KG1 (cell line): ENCODE data around the gene OAS3.
"Not testable (repeated sequence)": the region's sequence is repeated elsewhere in the genome, so short reads cannot be mapped to it uniquely, and the experiment has no call there.

Experiments used
- DNase-seq: peaks from one replicate; lab custom pipeline; 2025; lab: John Stamatoyannopoulos, UW

The OAS3 gene

DNA sequence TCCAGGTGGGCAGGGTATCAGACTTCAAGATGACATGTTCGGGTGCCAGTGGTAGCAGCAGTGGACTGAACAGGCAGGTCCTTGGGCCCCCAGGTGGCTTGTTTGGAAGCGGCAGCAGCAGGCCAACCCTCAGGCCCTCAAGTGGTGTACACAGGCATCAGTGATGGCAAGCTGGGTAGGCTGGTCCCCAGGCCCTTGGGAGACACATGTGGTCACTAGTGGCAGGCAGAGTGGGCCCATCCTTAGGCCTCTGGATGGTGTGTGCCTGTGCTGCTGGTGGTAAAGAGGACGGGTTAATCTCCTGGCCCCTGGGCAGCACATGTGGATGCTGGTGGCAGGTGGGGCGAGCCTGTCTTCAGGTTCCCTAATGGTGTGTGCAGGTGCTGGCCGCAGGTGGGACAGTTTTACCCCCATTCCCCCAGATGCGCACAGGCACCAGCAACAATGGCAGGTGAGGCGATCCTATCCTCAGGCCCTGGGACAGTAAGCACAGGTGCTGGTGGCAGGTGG is 48.1 kb downstream of the OAS3 start:
- no peak for DNase-seq

- DNase-seq, result no peak
Measured at GRCh38 chr12:112987561-112987960, 49.3 kb downstream of the OAS3 start.

DNA sequence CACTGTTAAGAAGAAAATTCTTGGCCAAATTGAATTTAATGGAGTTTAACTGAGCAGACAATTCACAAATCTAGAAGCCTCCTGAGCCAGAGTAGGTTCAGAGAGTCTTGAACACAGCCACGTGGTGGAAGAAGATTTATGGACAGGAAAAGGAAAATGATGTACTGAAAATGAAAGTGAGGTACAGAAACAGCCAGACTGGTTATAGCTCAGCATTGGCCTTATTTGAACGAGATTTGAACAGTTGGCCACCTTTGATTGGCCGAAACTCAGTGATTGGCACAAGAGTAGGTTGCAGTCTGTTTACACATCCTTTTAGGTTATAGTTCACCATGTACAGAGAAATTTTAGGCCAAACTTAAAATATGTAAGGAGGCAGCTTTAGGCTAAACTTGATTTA is 50.0 kb downstream of the OAS3 start:
- no peak for DNase-seq

- not testable (repeated sequence) for DNase-seq
Measured at GRCh38 chr12:112988823-112989385, 50.6 kb downstream of the OAS3 start.

DNA sequence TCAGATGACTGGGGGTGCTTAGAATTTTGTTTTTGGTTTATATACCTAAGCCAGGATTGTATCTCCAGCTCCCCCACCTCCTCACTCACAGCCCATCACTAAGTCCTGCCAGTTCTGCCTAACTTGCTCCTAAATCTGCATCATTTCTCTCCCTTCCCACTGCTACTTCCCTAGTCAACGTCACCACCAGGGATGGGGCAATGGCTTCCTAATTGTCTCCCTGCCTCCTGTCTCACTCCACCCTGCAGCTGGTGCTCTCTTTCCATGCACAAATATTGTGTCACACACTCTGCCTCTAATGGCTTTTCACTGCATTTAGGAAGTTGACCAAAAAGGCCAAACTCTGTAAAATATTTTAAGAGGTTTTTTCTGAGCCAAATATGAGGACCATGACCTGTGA is 51.5 kb downstream of the OAS3 start:
- no peak for DNase-seq

- DNase-seq, result no peak
Measured at GRCh38 chr12:112992541-112993398, 54.5 kb downstream of the OAS3 start.

GRCh38 chr12:112995008-112995407 is 56.7 kb downstream of the OAS3 start:
- DNase-seq, result no peak

DNA sequence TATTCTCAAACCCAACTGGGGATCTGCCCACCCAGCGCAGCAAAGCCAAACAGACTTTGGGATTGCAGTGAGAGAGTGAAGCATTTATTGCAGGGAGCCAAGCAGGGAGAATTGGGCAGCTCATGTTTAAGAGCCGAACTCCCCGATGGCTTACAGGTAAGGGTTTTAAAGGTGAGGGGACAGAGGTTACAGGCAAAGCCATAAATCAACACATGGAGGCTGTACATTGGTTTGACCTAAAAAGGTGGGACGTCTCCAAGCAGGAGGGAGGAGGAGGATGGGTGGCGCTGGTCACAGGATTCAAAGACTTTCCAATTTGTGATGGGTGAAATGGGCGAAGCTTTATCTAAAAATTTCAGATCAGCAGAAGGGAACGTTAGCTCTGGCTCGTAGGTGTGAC is 58.2 kb downstream of the OAS3 start:
- no peak for DNase-seq

DNA sequence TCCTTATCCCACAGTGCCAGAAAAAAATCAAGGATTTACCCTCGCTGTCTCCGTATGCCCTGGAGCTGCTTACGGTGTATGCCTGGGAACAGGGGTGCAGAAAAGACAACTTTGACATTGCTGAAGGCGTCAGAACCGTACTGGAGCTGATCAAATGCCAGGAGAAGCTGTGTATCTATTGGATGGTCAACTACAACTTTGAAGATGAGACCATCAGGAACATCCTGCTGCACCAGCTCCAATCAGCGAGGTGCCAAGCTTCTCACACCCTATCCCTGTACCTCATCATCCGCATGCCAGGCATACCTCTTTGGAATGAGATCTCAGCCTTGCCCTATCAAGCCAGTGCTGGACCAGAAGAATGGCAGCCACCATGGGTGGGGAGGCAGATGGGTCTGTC is 59.2 kb downstream of the OAS3 start:
- DNase-seq, result no peak

- no peak for DNase-seq
Measured at GRCh38 chr12:112998987-112999767, 60.9 kb downstream of the OAS3 start.

DNA sequence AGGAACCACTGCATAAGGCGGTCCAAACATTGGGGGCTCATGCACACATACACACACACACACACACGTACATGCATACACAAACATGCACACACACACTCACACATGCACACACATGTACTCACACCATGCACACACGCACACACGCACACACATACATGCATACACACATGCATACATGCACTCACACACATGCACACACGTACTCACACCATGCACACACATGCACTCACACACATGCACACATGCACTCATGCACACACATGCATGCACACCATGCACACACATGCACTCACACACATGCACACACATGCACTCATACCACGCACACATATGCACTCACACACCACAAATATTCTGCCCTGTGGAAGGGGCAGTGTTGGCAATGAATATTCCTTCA is 62.2 kb downstream of the OAS3 start:
- DNase-seq, result no peak

GRCh38 chr12:113002155-113002554 is 63.9 kb downstream of the OAS3 start:
- no peak for DNase-seq

GRCh38 chr12:113002676-113003075 is 64.4 kb downstream of the OAS3 start:
- DNase-seq, result no peak

DNA sequence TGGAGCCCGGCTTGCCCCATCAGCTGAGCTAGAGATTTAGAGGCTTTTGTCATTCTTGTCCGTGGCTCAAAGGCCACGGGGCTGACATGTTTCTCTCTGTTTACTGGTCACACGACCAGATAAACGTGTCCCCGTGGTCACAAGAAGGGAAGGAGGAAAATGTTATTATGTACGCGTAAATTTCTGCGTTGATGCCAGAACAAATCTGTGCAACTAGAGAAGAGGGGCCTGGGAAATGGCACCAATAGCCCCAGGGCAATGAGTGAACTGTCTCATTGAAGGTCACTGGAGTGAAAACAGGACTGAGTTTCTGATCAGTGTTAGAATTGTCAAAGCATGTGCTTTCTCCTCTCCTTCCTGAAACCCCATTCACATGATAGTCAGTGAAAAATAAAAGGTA is 65.4 kb downstream of the OAS3 start:
- no peak for DNase-seq

GRCh38 chr12:113005762-113006161 is 67.5 kb downstream of the OAS3 start:
- DNase-seq, result no peak

DNA sequence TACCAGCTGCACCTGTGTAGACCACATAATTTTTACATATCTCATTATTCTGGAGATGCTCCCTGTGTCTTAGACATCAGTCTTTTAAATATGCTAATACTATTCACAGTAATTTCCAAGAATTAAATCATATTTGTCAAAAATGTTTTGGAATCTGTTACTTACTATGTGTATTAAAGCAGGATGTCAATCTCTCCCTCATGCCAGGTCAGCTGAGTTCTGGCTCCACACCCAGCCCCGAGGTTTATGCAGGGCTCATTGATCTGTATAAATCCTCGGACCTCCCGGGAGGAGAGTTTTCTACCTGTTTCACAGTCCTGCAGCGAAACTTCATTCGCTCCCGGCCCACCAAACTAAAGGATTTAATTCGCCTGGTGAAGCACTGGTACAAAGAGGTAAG is 67.9 kb downstream of the OAS3 start:
- no peak for DNase-seq

- no peak for DNase-seq
Measured at GRCh38 chr12:113006641-113007040, 68.4 kb downstream of the OAS3 start.

DNA sequence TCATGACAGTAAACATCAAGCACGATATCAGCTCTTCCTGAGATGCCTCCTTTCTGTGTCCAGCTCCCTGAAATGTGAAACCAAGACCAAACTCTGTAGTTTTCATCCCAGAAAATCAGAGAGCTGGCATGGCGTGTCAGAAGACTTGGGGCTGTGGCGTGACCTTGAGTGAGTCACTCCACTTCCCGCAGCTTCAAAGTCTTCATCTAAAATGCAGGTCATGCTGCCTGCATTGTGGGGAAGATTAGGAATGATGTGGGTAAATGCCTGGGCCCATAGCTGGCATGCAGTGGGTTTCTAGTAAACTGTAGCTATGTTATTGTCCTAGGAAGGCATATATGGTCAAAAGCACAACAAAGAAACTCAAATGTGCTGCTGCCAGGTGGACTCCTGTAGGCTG is 68.9 kb downstream of the OAS3 start:
- DNase-seq, result no peak

- DNase-seq, result no peak
Measured at GRCh38 chr12:113010701-113011100, 72.4 kb downstream of the OAS3 start.

GRCh38 chr12:113014565-113014964 is 76.3 kb downstream of the OAS3 start:
- DNase-seq, result no peak

DNA sequence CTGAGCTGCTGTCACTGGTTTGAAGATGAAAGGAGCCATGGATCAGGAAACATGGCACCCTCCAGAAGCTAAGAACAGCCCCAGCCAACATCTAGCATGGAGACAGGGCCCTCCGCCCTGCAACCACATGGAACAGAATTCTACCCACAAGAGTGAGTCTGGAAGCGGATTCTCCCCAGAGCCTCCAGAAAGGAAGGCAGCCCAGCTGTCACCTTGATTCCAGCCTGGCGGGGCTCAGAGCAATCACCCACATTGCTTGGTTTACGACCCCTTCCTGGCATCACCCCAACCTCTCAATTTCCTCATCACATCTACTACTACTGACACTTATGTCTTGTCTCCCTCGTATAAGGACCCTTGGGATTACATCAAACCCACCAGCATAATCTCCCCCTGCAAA is 78.5 kb downstream of the OAS3 start:
- no peak for DNase-seq

GRCh38 chr12:113019025-113019424 is 80.8 kb downstream of the OAS3 start:
- no peak for DNase-seq

GRCh38 chr12:113021500-113021899 is 83.2 kb downstream of the OAS3 start:
- no peak for DNase-seq
